Neural cell (in vitro differentiated cells): ENCODE results near the gene PSMB7. TPM values are rescaled to one million over a fixed set of nuclear protein-coding genes. Genes with fewer than 3 reads are reported as not detected.

Experiments used
- H2AFZ ChIP-seq: fragments of 200-600, 300-800 bp; sonication (generic), shearing (Covaris generic); 2 replicates; pipeline ENCODE4 v1.6.0; 2014; ENCODE audit warnings: low read depth, mild to moderate bottlenecking, antibody characterized with exemption, low read length, moderate library complexity
- H3F3A ChIP-seq: fragments of 200-600 bp; shearing (Covaris generic); 2 replicates; pipeline ENCODE4 v1.6.1; 2016; ENCODE audit warnings: mild to moderate bottlenecking, moderate library complexity, mixed read lengths, antibody characterized with exemption, low read length; ENCODE audit not compliant: insufficient read depth, poor library complexity, severe bottlenecking
- H3K27ac ChIP-seq: fragments of 200-600, 300-800 bp; sonication (generic), shearing (Covaris generic); 2 replicates; pipeline ENCODE4 v1.5.1; 2014; ENCODE audit warnings: mild to moderate bottlenecking, low read length, moderate library complexity
- H3K27me3 ChIP-seq: fragments of 300-800, 200-600 bp; sonication (generic), shearing (Covaris generic); 2 replicates; pipeline ENCODE4 v1.6.0; 2014; ENCODE audit warnings: mild to moderate bottlenecking, low read depth, low read length, moderate library complexity; ENCODE audit not compliant: insufficient read depth
- H3K36me3 ChIP-seq: fragments of 300-800, 200-600 bp; sonication (generic), shearing (Covaris generic); 2 replicates; pipeline ENCODE4 v1.5.1; 2014; ENCODE audit warnings: mild to moderate bottlenecking, antibody characterized with exemption, low read length, moderate library complexity; ENCODE audit not compliant: insufficient read depth
- H3K4me2 ChIP-seq: fragments of 300-800, 200-600 bp; sonication (generic), shearing (Covaris generic); 2 replicates; pipeline ENCODE4 v1.6.0; 2014; ENCODE audit warnings: mild to moderate bottlenecking, low read length
- H3K4me3 ChIP-seq: fragments of 300-800, 200-600 bp; sonication (generic), shearing (Covaris generic); 2 replicates; pipeline ENCODE4 v1.5.1; 2014; ENCODE audit warnings: mild to moderate bottlenecking, low read length, moderate library complexity
- H3K79me2 ChIP-seq: fragments of 200-600 bp; shearing (Covaris generic); replicated peaks from 2 replicates; pipeline ENCODE4 v1.6.0; 2014; ENCODE audit warnings: mild to moderate bottlenecking, low read length, moderate library complexity; ENCODE audit not compliant: insufficient read depth
- H3K9ac ChIP-seq: fragments of 300-800, 200-600 bp; sonication (generic), shearing (Covaris generic); 2 replicates; pipeline ENCODE4 v1.6.1; 2016; ENCODE audit warnings: mild to moderate bottlenecking, low read length, mixed read lengths
- H3K9me2 ChIP-seq: fragments of 200-600 bp; shearing (Covaris generic); 2 replicates; pipeline ENCODE4 v1.6.1; 2016; ENCODE audit warnings: mild to moderate bottlenecking, low read length, mixed read lengths; ENCODE audit not compliant: insufficient read depth
- H3K9me3 ChIP-seq: fragments of 200-600, 300-800 bp; sonication (generic), shearing (Covaris generic); 2 replicates; pipeline ENCODE4 v1.6.1; 2016; ENCODE audit warnings: mild to moderate bottlenecking, mixed run types, low read length, moderate library complexity, mixed read lengths
- H4K20me1 ChIP-seq: fragments of 200-600 bp; shearing (Covaris generic); 2 replicates; pipeline ENCODE4 v1.6.1; 2016; ENCODE audit warnings: mild to moderate bottlenecking, mixed run types; ENCODE audit not compliant: insufficient read depth
- EP300 ChIP-seq: fragments of 450-650 bp; conservative IDR thresholded peaks from 2 replicates; pipeline ENCODE4 v1.6.1; 2014; ENCODE audit warnings: antibody characterized with exemption, mild to moderate bottlenecking, moderate library complexity; ENCODE audit not compliant: poor library complexity, severe bottlenecking
- EZH2 ChIP-seq: fragments of 200-600, 300-800 bp; shearing (Covaris generic), sonication (generic); IDR thresholded peaks from 2 replicates; pipeline ENCODE4 v1.6.1; 2014; ENCODE audit warnings: antibody characterized with exemption, low read length, borderline replicate concordance, mild to moderate bottlenecking; ENCODE audit not compliant: insufficient read depth, poor library complexity, severe bottlenecking
- RAD21 ChIP-seq: fragments of 450-650 bp; conservative IDR thresholded peaks from 2 replicates; pipeline ENCODE4 v1.6.1; 2014; ENCODE audit warnings: antibody characterized with exemption, mild to moderate bottlenecking, moderate library complexity
- SMC3 ChIP-seq: fragments of 450-650 bp; conservative IDR thresholded peaks from 2 replicates; pipeline ENCODE4 v1.6.1; 2014; ENCODE audit warnings: antibody characterized with exemption, mild to moderate bottlenecking, moderate library complexity; ENCODE audit not compliant: poor library complexity
- polyA plus RNA-seq: library from polyadenylated mRNA; depleted of rRNA; stranded (reverse); fragments of >200 nt; gene quantifications from 2 replicates; pipeline ENCODE4 v1.2.3, GENCODE V29; 2014
- TF ChIP-seq, protein P1 (sequence below): IDR thresholded peaks from 2 replicates; pipeline ENCODE4 v1.6.1; 2012; ENCODE audit warnings: borderline replicate concordance

The PSMB7 gene
- polyA plus RNA-seq, 1 donor from 2014 or later = 363 TPM

DNA sequence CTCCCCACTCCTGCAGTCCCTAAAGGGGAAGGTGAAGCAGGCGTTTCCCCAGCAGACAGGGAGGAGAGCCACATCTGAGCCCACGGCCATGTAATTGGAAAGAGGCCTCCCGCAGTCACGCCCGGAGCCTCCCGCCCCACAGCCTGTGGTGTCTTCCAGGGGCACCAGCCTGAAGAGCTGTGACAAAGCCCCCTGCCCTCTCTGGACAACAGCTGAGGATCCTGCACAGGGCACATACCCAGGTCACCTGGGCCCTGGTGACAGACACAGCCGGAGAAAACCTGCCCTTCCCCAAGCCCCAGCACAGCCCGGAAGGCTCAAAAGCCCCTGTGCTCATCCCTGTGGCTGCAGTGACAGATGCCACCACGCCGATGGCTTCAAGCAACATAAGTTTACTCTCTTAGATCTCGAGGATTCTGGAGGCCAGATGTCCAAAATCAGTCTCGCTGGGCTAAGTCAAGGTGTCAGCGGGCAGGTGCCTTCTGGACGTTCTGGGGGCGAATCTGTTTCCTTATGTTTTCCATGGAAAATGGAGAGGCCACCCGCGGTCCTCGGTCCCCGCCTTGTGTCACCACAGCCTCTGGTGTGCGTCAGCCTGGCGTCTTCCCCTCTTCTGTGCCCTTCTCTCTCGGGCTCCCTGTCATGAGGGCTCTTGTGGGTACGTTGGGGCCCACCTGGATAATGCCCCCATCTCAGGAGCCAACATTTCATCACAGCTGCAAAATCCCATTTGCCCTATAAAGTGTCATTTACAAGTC lies 71.5 kb downstream of the PSMB7 start:
- Histone ChIP-seq H3K4me2 (no peak overlapping the region), H3K27ac (no peak overlapping the region), H3K4me3 (no peak overlapping the region), H3K36me3 (no peaks in the 10 kb centered on the region), H4K20me1 (no peaks in the 10 kb centered on the region), H2AFZ (no peak overlapping the region), H3K79me2 (no peaks in the 10 kb centered on the region), H3K9me2 (no peaks in the 10 kb centered on the region), H3K9me3 (no peaks in the 10 kb centered on the region), H3K9ac (no peak overlapping the region), H3F3A (no peaks in the 10 kb centered on the region), H3K27me3 (no peaks in the 10 kb centered on the region)
- TF ChIP-seq SMC3 (no peak), EZH2 (no peak), RAD21 (no peak)
- TF ChIP-seq, protein P1, sequence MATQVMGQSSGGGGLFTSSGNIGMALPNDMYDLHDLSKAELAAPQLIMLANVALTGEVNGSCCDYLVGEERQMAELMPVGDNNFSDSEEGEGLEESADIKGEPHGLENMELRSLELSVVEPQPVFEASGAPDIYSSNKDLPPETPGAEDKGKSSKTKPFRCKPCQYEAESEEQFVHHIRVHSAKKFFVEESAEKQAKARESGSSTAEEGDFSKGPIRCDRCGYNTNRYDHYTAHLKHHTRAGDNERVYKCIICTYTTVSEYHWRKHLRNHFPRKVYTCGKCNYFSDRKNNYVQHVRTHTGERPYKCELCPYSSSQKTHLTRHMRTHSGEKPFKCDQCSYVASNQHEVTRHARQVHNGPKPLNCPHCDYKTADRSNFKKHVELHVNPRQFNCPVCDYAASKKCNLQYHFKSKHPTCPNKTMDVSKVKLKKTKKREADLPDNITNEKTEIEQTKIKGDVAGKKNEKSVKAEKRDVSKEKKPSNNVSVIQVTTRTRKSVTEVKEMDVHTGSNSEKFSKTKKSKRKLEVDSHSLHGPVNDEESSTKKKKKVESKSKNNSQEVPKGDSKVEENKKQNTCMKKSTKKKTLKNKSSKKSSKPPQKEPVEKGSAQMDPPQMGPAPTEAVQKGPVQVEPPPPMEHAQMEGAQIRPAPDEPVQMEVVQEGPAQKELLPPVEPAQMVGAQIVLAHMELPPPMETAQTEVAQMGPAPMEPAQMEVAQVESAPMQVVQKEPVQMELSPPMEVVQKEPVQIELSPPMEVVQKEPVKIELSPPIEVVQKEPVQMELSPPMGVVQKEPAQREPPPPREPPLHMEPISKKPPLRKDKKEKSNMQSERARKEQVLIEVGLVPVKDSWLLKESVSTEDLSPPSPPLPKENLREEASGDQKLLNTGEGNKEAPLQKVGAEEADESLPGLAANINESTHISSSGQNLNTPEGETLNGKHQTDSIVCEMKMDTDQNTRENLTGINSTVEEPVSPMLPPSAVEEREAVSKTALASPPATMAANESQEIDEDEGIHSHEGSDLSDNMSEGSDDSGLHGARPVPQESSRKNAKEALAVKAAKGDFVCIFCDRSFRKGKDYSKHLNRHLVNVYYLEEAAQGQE = no peak

DNA sequence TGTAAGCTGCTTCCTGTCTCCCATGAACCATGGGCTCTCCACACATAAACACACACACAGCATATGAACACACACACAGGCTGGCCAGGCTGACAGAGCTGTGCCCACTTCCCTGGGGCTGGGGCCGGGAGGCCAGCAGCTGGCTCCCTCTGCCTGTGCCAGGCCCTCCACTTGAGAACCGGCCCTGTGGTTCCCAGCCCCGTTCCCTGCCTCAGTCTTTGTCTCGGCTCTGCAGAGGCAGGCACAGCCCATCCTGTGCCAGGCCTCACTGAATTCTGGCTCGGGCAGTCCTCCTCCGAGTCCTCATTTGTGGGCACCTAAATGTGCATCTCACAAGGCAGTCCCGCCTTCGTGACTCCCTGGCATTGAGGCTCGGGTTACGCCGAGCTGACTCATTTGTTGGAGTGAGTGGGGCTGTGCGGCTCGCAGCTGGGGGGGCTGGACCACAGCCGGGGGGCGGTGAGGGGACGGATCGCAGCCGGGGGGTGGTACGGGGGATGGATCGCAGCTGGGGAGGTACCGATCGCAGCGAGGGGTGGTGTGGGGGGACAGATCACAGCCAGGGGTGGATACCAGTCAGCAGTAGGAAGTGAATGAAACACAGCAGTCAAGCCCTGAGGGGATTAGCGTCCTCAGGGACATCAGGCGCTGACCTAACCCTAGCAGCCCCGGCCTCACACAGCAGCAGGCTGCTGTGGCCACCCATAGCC lies 72.3 kb downstream of the PSMB7 start:
- no peaks in the 10 kb centered on the region for H3K36me3 ChIP-seq
- no peak for TF ChIP-seq RAD21
- TF ChIP-seq EP300 = no peak
- no peak for TF ChIP-seq EZH2
- TF ChIP-seq, protein P1 = no peak
- no peaks in the 10 kb centered on the region for H3K9me2 ChIP-seq
- H3K27me3 ChIP-seq = no peaks in the 10 kb centered on the region
- H3K79me2 ChIP-seq = no peaks in the 10 kb centered on the region
- H3F3A ChIP-seq = no peaks in the 10 kb centered on the region
- no peak overlapping the region for H3K4me3 ChIP-seq
- no peak overlapping the region for H2AFZ ChIP-seq
- no peaks in the 10 kb centered on the region for H3K9me3 ChIP-seq
- no peaks in the 10 kb centered on the region for H4K20me1 ChIP-seq
- H3K27ac ChIP-seq = no peak overlapping the region
- H3K4me2 ChIP-seq = no peak overlapping the region
- H3K9ac ChIP-seq = no peak overlapping the region
